ENCODE measurements around the gene MT1B.

Gene MT1B

GRCh38 chr16:56684926-56685590 lies 33.4 kb downstream of the MT1B start:
- DNase-seq = no peak

DNA sequence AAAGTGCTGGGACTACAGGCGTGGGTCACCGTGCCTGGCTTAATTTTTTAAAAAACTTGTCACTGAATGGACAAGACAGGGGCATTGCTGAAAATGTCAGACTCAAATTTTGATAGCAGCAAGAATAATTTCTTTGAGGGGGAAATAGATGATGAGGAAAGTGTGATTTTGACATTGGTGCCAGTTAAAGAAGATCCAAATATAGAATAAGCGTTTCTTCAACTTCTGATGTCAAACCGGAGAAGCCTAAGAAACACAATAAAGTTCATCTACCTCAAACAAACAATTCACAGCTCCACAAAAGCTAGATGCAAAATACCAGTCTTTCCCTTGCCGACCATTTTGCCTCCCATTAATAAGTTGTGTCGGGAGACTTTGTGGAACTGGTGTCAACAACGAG lies 35.1 kb downstream of the MT1B start:
- no peak for DNase-seq

- no peak for DNase-seq
These were observed 37.1 kb downstream of the MT1B start for GRCh38 chr16:56688762-56689161.

GRCh38 chr16:56689171-56689570 lies 37.5 kb downstream of the MT1B start:
- DNase-seq = no peak

- DNase-seq = no peak
These were observed 38.9 kb downstream of the MT1B start for GRCh38 chr16:56690420-56691122.

- DNase-seq = no peak
These were observed 40.2 kb downstream of the MT1B start for GRCh38 chr16:56691885-56692284.

GRCh38 chr16:56695246-56695645 lies 43.6 kb downstream of the MT1B start:
- DNase-seq = no peak

GRCh38 chr16:56697456-56698155 lies 45.9 kb downstream of the MT1B start:
- DNase-seq = no peak

GRCh38 chr16:56700195-56700594 lies 48.5 kb downstream of the MT1B start:
- no peak for DNase-seq

DNA sequence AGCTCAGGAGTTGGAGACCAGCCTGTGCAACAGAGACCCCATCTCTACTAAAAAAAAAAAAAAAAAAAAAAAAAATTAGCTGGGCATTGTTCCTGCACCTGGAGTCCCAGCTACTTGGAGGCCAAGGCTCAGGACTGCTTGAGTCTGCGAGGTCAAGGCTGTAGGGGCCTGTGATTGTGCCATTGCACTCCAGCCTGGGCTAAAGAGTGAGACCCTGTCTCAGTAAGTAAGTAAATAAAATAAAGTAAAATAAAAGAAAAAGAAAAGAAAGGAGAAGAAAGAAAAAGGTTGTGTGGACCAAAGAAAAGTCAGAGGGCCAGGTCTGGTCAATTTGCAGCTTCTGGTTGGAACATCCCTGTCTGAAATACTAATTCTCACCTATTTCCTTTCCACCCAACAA lies 48.9 kb downstream of the MT1B start:
- no peak for DNase-seq

DNA sequence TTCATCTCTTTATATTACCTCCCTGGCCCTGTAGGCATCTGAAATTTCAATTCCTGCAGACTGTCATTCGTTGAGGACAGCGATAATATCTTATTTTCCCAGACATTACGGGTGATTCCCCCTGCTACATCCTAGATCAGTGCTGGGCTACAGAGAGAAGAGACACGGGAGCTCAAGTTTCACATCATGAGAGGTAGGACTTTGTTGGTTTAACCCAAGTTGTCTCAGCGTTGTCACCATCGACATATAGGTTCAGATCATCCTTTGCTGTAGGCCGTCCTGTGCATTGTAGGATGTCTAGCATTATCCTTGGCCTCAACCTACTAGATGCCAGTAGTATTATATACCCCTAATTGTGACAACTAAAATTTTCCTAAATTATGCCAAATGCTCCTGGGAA lies 49.8 kb downstream of the MT1B start:
- DNase-seq = no peak
